Fibroblast of mammary gland (primary cell): Measurements from ENCODE around the gene LTA.
A peak's percentile ranks its signal among the peaks of the same experiment; 100 is the strongest.
"Not testable (repeated sequence)": the region's sequence is repeated elsewhere in the genome, so short reads cannot be mapped to it uniquely, and the experiment has no call there.

Experiments
- DNase-seq: peaks from one replicate; pipeline ENCODE4 v3.0.0-alpha.2; 2010; ENCODE audit warnings: low read depth
- H3K4me3 ChIP-seq: 2 replicates; pipeline ENCODE4 v1.5.1; 2011; ENCODE audit warnings: low read depth, mild to moderate bottlenecking, low read length, moderate library complexity; ENCODE audit not compliant: control insufficient read depth
- CTCF ChIP-seq: conservative IDR thresholded peaks from 2 replicates; pipeline ENCODE4 v1.5.1; 2011; ENCODE audit warnings: low read depth, low read length, inconsistent platforms; ENCODE audit not compliant: control insufficient read depth, insufficient read depth

LTA gene

GRCh38 chr6:31547727-31548543 is 24.2 kb upstream of the LTA start:
- TF ChIP-seq CTCF = no peak
- peak overlapping the region; percentile 41 for H3K4me3 ChIP-seq
- DNase-seq = no peak

- no peak for DNase-seq
- H3K4me3 ChIP-seq = peak overlapping the region; percentile 41
- TF ChIP-seq CTCF = no peak
These were observed 23.6 kb upstream of the LTA start for GRCh38 chr6:31548544-31548873.

GRCh38 chr6:31551371-31551770 is 20.7 kb upstream of the LTA start:
- H3K4me3 ChIP-seq = not testable (repeated sequence)
- peak; percentile 57 for DNase-seq
- TF ChIP-seq CTCF = peak; percentile 38

GRCh38 chr6:31556307-31556706 is 15.8 kb upstream of the LTA start:
- no peak for TF ChIP-seq CTCF
- DNase-seq = no peak
- H3K4me3 ChIP-seq = no peak overlapping the region

GRCh38 chr6:31557443-31558317 is 14.4 kb upstream of the LTA start:
- TF ChIP-seq CTCF = no peak

GRCh38 chr6:31558318-31558625 is 13.8 kb upstream of the LTA start:
- no peak overlapping the region for H3K4me3 ChIP-seq
- no peak for DNase-seq
- TF ChIP-seq CTCF = no peak

More at GRCh38 chr6:31557443-31558317, 14.4 kb upstream of the LTA start:
- DNase-seq = no peak
- no peak overlapping the region for H3K4me3 ChIP-seq
